ENCODE data around the gene ZNF691.

The ZNF691 gene

GRCh38 chr1:42838482-42839190, 7.8 kb upstream of the ZNF691 start:
- H3K36me3 ChIP-seq (ENCODE audit: control insufficient read depth in 1 of 2, insufficient read depth in 2 of 2, low read length in 2 of 2), result peaks cover 0 to 3% of the 10 kb centered on the region in 2 experiments
- no peak overlapping the region for H2AK5ac ChIP-seq (ENCODE audit: low read length)
- no peaks in the 10 kb centered on the region for H3K27me3 ChIP-seq (ENCODE audit: insufficient read depth, low read length)
- H3K4ac ChIP-seq (ENCODE audit: low read depth, low read length), result no peak overlapping the region
- no peak overlapping the region for H3K18ac ChIP-seq (ENCODE audit: low read length)
- no peaks in the 10 kb centered on the region for H3K79me1 ChIP-seq (ENCODE audit: low read length)
- no peak overlapping the region for H3K4me3 ChIP-seq (ENCODE audit: low read depth, low read length)
- H3K23ac ChIP-seq (ENCODE audit: low read length), result no peak overlapping the region
- no peak overlapping the region for H4K91ac ChIP-seq (ENCODE audit: low read depth, low read length)
- H2BK120ac ChIP-seq (ENCODE audit: insufficient read depth, low read length, poor library complexity), result no peak overlapping the region
- no peak overlapping the region for H2AFZ ChIP-seq (ENCODE audit: insufficient read depth, low read length, poor library complexity)
- WGBS (ENCODE audit: extremely low coverage, insufficient coverage, insufficient read length), result no CpG with 5 or more reads among the region's 7 CpGs
- H3K4me1 ChIP-seq (ENCODE audit: control insufficient read depth in 1 of 2, insufficient read depth in 2 of 2, low read length in 2 of 2), result peaks cover 0 to 3% of the 10 kb centered on the region in 2 experiments
- no peak overlapping the region for H4K12ac ChIP-seq (ENCODE audit: low read depth, low read length)
- no peaks in the 10 kb centered on the region for H3K79me2 ChIP-seq (ENCODE audit: control insufficient read depth, insufficient read depth, low read length, poor library complexity)
- no peak overlapping the region for H3K4me2 ChIP-seq (ENCODE audit: low read length)
- H3K9ac ChIP-seq (ENCODE audit: low read length), result no peak overlapping the region
- no peaks in the 10 kb centered on the region for H3K9me3 ChIP-seq (ENCODE audit: insufficient read depth, low read depth, low read length)
- no peak overlapping the region for H3K27ac ChIP-seq (ENCODE audit: low read depth, low read length)
- no peak overlapping the region for H4K8ac ChIP-seq (ENCODE audit: low read depth, low read length)
- no peak overlapping the region for H2BK12ac ChIP-seq (ENCODE audit: low read length)
- no peak for DNase-seq
- H3K14ac ChIP-seq (ENCODE audit: low read length), result no peak overlapping the region
- no peak overlapping the region for H2BK5ac ChIP-seq (ENCODE audit: low read depth, low read length, poor library complexity)

- H3K79me2 ChIP-seq (ENCODE audit: control insufficient read depth, insufficient read depth, low read length, poor library complexity), result no peaks in the 10 kb centered on the region
- H3K14ac ChIP-seq (ENCODE audit: low read length), result no peak overlapping the region
- no peak overlapping the region for H3K23ac ChIP-seq (ENCODE audit: low read length)
- no peak overlapping the region for H2BK120ac ChIP-seq (ENCODE audit: insufficient read depth, low read length, poor library complexity)
- H2BK5ac ChIP-seq (ENCODE audit: low read depth, low read length, poor library complexity), result no peak overlapping the region
- H3K4me1 ChIP-seq (ENCODE audit: control insufficient read depth in 1 of 2, insufficient read depth in 2 of 2, low read length in 2 of 2), result peaks cover 0 to 2% of the 10 kb centered on the region in 2 experiments
- H3K4me2 ChIP-seq (ENCODE audit: low read length), result no peak overlapping the region
- H2AK5ac ChIP-seq (ENCODE audit: low read length), result no peak overlapping the region
- no peak overlapping the region for H3K4ac ChIP-seq (ENCODE audit: low read depth, low read length)
- no peak overlapping the region for H3K4me3 ChIP-seq (ENCODE audit: low read depth, low read length)
- H3K18ac ChIP-seq (ENCODE audit: low read length), result no peak overlapping the region
- no peak overlapping the region for H2BK12ac ChIP-seq (ENCODE audit: low read length)
- no peak overlapping the region for H4K91ac ChIP-seq (ENCODE audit: low read depth, low read length)
- H3K27me3 ChIP-seq (ENCODE audit: insufficient read depth, low read length), result no peaks in the 10 kb centered on the region
- no peaks in the 10 kb centered on the region for H3K79me1 ChIP-seq (ENCODE audit: low read length)
- H4K12ac ChIP-seq (ENCODE audit: low read depth, low read length), result no peak overlapping the region
- no peak overlapping the region for H3K9ac ChIP-seq (ENCODE audit: low read length)
- no peaks in the 10 kb centered on the region for H3K9me3 ChIP-seq (ENCODE audit: insufficient read depth, low read depth, low read length)
- H3K36me3 ChIP-seq (ENCODE audit: control insufficient read depth in 1 of 2, insufficient read depth in 2 of 2, low read length in 2 of 2), result peaks cover 0 to 3% of the 10 kb centered on the region in 2 experiments
- WGBS (ENCODE audit: extremely low coverage, insufficient coverage, insufficient read length), result no CpG with 5 or more reads among the region's 3 CpGs
- no peak for DNase-seq
- H2AFZ ChIP-seq (ENCODE audit: insufficient read depth, low read length, poor library complexity), result no peak overlapping the region
- no peak overlapping the region for H3K27ac ChIP-seq (ENCODE audit: low read depth, low read length)
- H4K8ac ChIP-seq (ENCODE audit: low read depth, low read length), result no peak overlapping the region
Observed at GRCh38 chr1:42841010-42841409, 5.4 kb upstream of the ZNF691 start.

- Histone ChIP-seq H3K23ac (ENCODE audit: low read length) (no peak overlapping the region), H3K79me1 (ENCODE audit: low read length) (peaks cover 1% of the 10 kb centered on the region), H3K27me3 (ENCODE audit: insufficient read depth, low read length) (no peaks in the 10 kb centered on the region), H2BK120ac (ENCODE audit: insufficient read depth, low read length, poor library complexity) (no peak overlapping the region), H3K27ac (ENCODE audit: low read depth, low read length) (no peak overlapping the region), H3K14ac (ENCODE audit: low read length) (no peak overlapping the region), H3K9ac (ENCODE audit: low read length) (no peak overlapping the region), H2BK12ac (ENCODE audit: low read length) (no peak overlapping the region), H2BK5ac (ENCODE audit: low read depth, low read length, poor library complexity) (no peak overlapping the region), H2AK5ac (ENCODE audit: low read length) (no peak overlapping the region), H3K79me2 (ENCODE audit: control insufficient read depth, insufficient read depth, low read length, poor library complexity) (peaks cover 1% of the 10 kb centered on the region), H3K4me2 (ENCODE audit: low read length) (no peak overlapping the region), H3K4me3 (ENCODE audit: low read depth, low read length) (no peak overlapping the region), H4K12ac (ENCODE audit: low read depth, low read length) (no peak overlapping the region), H3K9me3 (ENCODE audit: insufficient read depth, low read depth, low read length) (no peaks in the 10 kb centered on the region), H4K91ac (ENCODE audit: low read depth, low read length) (no peak overlapping the region), H2AFZ (ENCODE audit: insufficient read depth, low read length, poor library complexity) (no peak overlapping the region), H4K8ac (ENCODE audit: low read depth, low read length) (no peak overlapping the region), H3K4me1 (ENCODE audit: control insufficient read depth in 1 of 2, insufficient read depth in 2 of 2, low read length in 2 of 2) (peaks cover 0 to 2% of the 10 kb centered on the region in 2 experiments), H3K36me3 (ENCODE audit: control insufficient read depth in 1 of 2, insufficient read depth in 2 of 2, low read length in 2 of 2) (peaks cover 0 to 3% of the 10 kb centered on the region in 2 experiments), H3K4ac (ENCODE audit: low read depth, low read length) (no peak overlapping the region), H3K18ac (ENCODE audit: low read length) (no peak overlapping the region)
- DNase-seq, result no peak
- no CpG with 5 or more reads among the region's 2 CpGs for WGBS (ENCODE audit: extremely low coverage, insufficient coverage, insufficient read length)
Observed at GRCh38 chr1:42841440-42842147, 4.8 kb upstream of the ZNF691 start.

GRCh38 chr1:42844592-42845140, 1.7 kb upstream of the ZNF691 start:
- H3K18ac ChIP-seq (ENCODE audit: low read length), result no peak overlapping the region
- H2BK5ac ChIP-seq (ENCODE audit: low read depth, low read length, poor library complexity), result no peak overlapping the region
- no peak overlapping the region for H4K91ac ChIP-seq (ENCODE audit: low read depth, low read length)
- H2AFZ ChIP-seq (ENCODE audit: insufficient read depth, low read length, poor library complexity), result no peak overlapping the region
- H3K4ac ChIP-seq (ENCODE audit: low read depth, low read length), result no peak overlapping the region
- WGBS (ENCODE audit: extremely low coverage, insufficient coverage, insufficient read length), result no CpG with 5 or more reads among the region's 4 CpGs
- no peak overlapping the region for H3K4me2 ChIP-seq (ENCODE audit: low read length)
- H4K8ac ChIP-seq (ENCODE audit: low read depth, low read length), result no peak overlapping the region
- H3K36me3 ChIP-seq (ENCODE audit: control insufficient read depth in 1 of 2, insufficient read depth in 2 of 2, low read length in 2 of 2), result peaks cover 0 to 5% of the 10 kb centered on the region in 2 experiments
- H2AK5ac ChIP-seq (ENCODE audit: low read length), result no peak overlapping the region
- H3K9me3 ChIP-seq (ENCODE audit: insufficient read depth, low read depth, low read length), result no peaks in the 10 kb centered on the region
- H3K23ac ChIP-seq (ENCODE audit: low read length), result no peak overlapping the region
- H3K27ac ChIP-seq (ENCODE audit: low read depth, low read length), result no peak overlapping the region
- DNase-seq, result peak in 1 of 2 donors; percentile 22
- no peak overlapping the region for H2BK120ac ChIP-seq (ENCODE audit: insufficient read depth, low read length, poor library complexity)
- no peaks in the 10 kb centered on the region for H3K27me3 ChIP-seq (ENCODE audit: insufficient read depth, low read length)
- H2BK12ac ChIP-seq (ENCODE audit: low read length), result no peak overlapping the region
- no peak overlapping the region for H3K4me3 ChIP-seq (ENCODE audit: low read depth, low read length)
- H3K79me1 ChIP-seq (ENCODE audit: low read length), result peaks cover 5% of the 10 kb centered on the region
- H3K14ac ChIP-seq (ENCODE audit: low read length), result no peak overlapping the region
- no peak overlapping the region for H4K12ac ChIP-seq (ENCODE audit: low read depth, low read length)
- H3K9ac ChIP-seq (ENCODE audit: low read length), result no peak overlapping the region
- peaks cover 6 to 8% of the 10 kb centered on the region in 2 experiments for H3K4me1 ChIP-seq (ENCODE audit: control insufficient read depth in 1 of 2, insufficient read depth in 2 of 2, low read length in 2 of 2)
- peaks cover 7% of the 10 kb centered on the region for H3K79me2 ChIP-seq (ENCODE audit: control insufficient read depth, insufficient read depth, low read length, poor library complexity)
